ENCODE measurements around the gene INVS.

GRCh38 chr9:100193078-100193477, 94.0 kb downstream of the INVS start:
- TF ChIP-seq POLR2A (IDR thresholded peaks at IDR 0.05; ENCODE audit: low read length) (no peak), GATA1 (IDR thresholded peaks at IDR 0.05; ENCODE audit: low read depth, low read length) (no peak)

All from erythroblast (primary cell).